Glomerular visceral epithelial cell (primary cell): ENCODE results near the gene AMDHD2.
"Not testable (repeated sequence)": the region's sequence is repeated elsewhere in the genome, so short reads cannot be mapped to it uniquely, and the experiment has no call there.

Experiments used
- DNase-seq: peaks from one replicate; pipeline ENCODE4 v3.0.0-alpha.2; 2016; ENCODE audit errors: extremely low spot score

Gene AMDHD2

DNA sequence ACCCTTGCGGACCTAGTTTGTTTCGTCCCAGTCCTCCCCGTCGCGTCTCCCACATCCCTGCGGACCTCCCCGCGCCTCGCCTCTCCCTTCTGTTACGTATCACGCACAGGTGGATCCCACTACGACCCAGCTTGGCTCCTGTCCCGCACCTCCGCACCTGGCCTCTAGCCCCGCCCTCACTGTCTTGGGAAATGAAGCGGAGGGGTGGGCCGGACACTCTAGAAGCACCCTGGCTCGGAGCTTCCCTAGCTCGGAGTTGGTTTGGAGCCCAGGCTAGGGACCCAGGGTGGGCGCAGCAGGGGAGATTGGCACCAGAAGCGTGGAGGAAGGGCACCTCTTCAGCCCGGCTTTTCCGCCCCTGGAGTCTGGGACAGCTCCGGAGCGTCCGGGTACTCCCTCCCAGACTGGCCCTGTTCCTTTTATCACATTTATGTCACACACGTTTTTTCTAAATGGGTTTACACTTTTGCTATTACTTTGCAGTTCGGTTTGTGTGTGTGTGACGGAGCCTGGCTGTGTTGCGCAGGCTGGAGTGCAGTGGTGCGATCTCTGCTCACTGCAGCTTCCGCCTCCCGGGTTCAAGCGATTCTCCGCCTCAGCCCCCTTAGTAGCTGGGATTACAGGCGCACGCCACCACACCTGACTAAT is 12.4 kb downstream of the AMDHD2 start:
- DNase-seq: peak; percentile 67

DNA sequence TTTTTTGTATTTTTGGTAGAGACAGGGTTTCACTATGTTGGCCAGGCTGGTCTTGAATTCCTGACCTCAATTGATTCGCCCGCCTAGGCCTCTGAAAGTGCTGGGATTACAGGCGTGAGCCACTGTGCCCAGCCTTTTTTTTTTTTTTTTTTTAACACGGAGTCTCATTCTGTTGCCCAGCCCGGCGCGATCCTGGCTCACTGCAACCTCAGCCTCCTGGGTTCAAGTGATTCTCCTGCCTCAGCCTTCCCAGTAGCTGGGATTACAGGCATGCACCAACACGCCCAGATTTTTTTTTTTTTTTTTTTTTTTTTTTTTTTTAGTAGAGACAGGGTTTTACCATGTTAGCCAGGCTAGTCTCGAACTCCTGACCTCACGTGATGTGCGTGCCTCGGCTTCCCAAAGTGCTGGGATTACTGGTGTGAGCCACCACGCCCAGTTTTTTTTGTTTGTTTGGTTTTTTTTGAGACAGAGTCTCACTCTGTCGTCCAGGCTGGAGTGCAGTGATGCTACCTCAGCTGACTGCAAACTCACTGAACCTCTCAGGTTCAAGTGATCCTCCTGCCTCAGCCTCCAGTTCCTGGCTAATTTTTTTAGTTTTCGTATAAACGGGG is 13.1 kb downstream of the AMDHD2 start:
- DNase-seq: not testable (repeated sequence)

DNA sequence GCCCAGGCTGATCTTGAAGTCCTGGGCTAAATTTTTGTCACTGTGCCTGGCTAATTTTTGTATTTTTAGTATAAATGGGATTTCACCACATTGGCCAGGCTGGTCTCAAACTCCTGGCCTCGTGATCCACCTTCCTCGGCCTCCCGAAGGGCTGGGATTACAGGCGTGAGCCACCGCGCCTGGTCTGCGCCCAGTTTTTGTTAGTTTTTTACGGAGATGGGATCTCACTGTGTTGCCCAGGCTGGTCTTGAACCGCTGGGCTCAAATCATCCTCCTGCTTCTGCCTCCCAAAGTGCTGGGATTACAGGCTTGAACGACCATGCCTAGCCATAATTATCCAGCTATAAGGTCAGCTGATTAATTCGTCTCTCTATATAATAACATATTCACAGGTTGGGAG is 13.7 kb downstream of the AMDHD2 start:
- DNase-seq: no peak

DNA sequence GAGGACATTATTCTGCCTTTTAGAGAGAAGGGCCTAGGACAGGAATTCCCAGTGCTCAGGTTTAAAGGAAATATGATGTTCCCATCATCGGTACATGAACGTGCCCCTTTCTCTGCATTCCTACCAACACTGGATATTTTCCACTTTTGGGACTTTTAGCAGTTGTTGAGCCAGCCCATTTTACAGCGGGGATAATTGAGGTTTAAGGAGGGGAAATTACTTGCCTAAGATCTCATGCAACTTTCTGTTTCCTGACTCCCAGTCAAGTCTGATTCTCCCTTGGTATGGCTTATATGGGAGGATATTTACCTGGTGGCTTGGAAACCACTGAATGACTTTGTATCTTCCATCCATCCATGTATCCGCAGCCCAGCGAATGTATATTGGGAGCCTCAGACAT is 14.2 kb downstream of the AMDHD2 start:
- not testable (repeated sequence) for DNase-seq

DNA sequence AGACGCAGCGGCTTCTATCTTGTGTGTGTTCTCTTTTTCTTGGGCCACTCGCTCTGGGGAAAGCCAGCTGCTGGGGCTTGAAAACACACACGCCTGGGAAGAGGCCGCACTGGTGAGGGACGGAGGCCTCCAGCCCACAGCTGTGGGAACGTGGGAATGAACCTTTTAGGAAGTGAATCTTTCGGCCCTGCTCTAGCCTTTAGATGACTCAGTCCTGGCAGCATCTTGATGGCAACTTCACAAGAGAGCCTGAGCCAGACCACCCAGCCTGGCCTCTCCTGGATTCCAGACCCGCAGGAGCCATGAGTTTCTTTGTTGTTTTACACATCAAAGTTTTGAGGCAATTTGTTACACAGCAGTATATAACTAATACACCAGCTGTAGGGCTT is 15.4 kb downstream of the AMDHD2 start:
- no peak for DNase-seq

GRCh38 chr16:2537451-2538379 is 17.5 kb downstream of the AMDHD2 start, which contains the start of gene PDPK1:
Gene PDPK1, plus strand, starts transcription at chr16:2538021. Its CDS starts 92 bp downstream, at chr16:2538113.
- peak; percentile 95 for DNase-seq

GRCh38 chr16:2539192-2539844 is 19.1 kb downstream of the AMDHD2 start:
- DNase-seq: not testable (repeated sequence)

GRCh38 chr16:2539845-2540458 is 19.8 kb downstream of the AMDHD2 start:
- not testable (repeated sequence) for DNase-seq

GRCh38 chr16:2540912-2541311 is 20.7 kb downstream of the AMDHD2 start:
- not testable (repeated sequence) for DNase-seq

- not testable (repeated sequence) for DNase-seq
Measured at GRCh38 chr16:2541409-2541808, 21.2 kb downstream of the AMDHD2 start.

DNA sequence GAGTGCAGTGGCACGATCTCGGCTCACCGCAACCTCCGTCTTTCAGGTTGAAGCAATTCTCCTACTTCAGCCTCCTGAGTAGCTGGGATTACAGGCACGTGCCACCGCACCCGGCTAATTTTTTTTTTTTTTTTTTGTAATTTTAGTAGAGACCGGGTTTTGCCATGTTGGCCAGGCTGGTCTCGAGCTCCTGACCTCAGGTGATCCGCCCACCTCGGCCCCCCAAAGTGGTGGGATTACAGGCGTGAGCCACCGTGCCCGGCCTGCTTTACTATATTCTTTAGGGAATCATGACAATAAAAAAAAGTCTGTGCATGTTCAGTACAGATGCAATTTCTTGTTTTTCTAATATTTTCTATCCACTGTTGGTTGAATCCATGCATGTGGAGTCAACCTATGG is 23.6 kb downstream of the AMDHD2 start:
- not testable (repeated sequence) for DNase-seq

- DNase-seq: not testable (repeated sequence)
Measured at GRCh38 chr16:2550283-2550878, 30.2 kb downstream of the AMDHD2 start.

GRCh38 chr16:2551420-2551889 is 31.3 kb downstream of the AMDHD2 start:
- not testable (repeated sequence) for DNase-seq

GRCh38 chr16:2554709-2555425 is 34.7 kb downstream of the AMDHD2 start:
- not testable (repeated sequence) for DNase-seq

GRCh38 chr16:2557150-2557549 is 37.0 kb downstream of the AMDHD2 start:
- DNase-seq: not testable (repeated sequence)

- not testable (repeated sequence) for DNase-seq
Measured at GRCh38 chr16:2560131-2560797, 40.1 kb downstream of the AMDHD2 start.

DNA sequence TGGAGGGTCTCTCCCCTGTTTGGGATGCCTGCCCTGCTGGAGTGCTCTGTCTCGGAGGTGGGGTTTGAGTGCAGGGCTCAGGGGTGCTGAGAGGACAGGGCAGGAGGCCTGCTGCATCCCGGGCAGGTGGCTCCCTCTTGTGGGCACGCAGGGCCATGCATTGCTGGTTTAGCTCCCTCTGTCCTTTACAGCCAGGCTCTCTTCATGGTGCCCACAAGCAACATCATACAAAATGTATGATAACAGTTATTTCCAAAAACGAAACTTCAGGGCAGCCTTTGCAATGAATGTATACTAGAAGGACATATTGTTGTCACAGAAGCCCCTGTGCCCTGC is 40.6 kb downstream of the AMDHD2 start:
- not testable (repeated sequence) for DNase-seq

GRCh38 chr16:2567506-2567905 is 47.3 kb downstream of the AMDHD2 start:
- not testable (repeated sequence) for DNase-seq

GRCh38 chr16:2568573-2568972 is 48.4 kb downstream of the AMDHD2 start:
- DNase-seq: not testable (repeated sequence)

DNA sequence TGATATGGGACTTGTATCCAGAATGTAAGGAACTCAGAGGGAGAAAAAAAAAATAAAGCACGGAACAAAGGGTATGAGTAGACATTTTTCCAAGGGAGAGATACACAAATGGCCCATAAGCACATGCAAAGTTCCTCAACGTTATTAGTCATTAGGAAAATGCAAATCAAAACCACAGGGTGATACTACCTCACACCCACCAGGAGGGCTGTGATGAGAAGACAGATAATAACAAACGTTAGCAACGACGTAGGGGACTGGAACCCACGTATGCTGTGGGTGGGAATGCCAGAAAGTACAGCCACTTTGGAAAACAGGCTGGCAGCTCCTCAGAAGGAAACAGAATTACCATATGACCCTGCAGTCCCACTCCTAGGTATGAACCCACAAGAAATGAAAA is 52.5 kb downstream of the AMDHD2 start:
- DNase-seq: not testable (repeated sequence)
